ENCODE measurements around the gene PLA2G4E. TPM values are rescaled to one million over a fixed set of nuclear protein-coding genes. Genes with fewer than 3 reads are reported as not detected.

PLA2G4E gene
- total RNA-seq, 6 donors from 2014 or later, result 0.13 to 5.2 (median 1.1) TPM; not detected in 2

DNA sequence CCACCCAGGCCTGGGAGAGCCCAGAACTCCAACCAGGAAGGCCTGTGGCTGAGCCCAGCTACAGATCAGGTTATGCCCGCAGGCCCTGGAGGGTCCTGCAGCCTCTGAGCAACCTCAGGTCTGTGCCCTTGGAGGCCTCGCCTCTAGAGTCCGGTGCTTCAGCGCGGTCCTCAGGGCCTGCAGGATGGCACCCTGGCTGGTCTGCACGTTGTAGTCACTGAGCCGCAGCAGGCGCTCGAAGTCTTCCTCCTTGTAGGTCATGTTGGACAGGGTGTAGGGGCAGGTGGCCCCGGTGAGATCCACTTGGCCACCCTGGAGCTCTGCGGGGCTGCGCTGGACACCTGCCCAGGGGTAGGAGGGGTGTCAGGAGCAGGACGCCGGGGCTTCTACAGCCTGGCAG lies 47.8 kb upstream of the PLA2G4E start:
- H3K4me1 ChIP-seq, result peaks cover 0 to 20% (median 6%) of the 10 kb centered on the region in 4 donors
- H3K27me3 ChIP-seq, result no peaks in the 10 kb centered on the region
- no peak overlapping the region for H3K4me3 ChIP-seq
- H3K36me3 ChIP-seq, result no peaks in the 10 kb centered on the region
- H3K9me3 ChIP-seq, result no peaks in the 10 kb centered on the region
- H3K27ac ChIP-seq, result no peak overlapping the region
- TF ChIP-seq POLR2AphosphoS5 (IDR thresholded peaks at IDR 0.05) (no peak), POLR2A (IDR thresholded peaks at IDR 0.05) (no peak), EP300 (IDR thresholded peaks at IDR 0.05) (no peak)
- TF ChIP-seq, protein P1, sequence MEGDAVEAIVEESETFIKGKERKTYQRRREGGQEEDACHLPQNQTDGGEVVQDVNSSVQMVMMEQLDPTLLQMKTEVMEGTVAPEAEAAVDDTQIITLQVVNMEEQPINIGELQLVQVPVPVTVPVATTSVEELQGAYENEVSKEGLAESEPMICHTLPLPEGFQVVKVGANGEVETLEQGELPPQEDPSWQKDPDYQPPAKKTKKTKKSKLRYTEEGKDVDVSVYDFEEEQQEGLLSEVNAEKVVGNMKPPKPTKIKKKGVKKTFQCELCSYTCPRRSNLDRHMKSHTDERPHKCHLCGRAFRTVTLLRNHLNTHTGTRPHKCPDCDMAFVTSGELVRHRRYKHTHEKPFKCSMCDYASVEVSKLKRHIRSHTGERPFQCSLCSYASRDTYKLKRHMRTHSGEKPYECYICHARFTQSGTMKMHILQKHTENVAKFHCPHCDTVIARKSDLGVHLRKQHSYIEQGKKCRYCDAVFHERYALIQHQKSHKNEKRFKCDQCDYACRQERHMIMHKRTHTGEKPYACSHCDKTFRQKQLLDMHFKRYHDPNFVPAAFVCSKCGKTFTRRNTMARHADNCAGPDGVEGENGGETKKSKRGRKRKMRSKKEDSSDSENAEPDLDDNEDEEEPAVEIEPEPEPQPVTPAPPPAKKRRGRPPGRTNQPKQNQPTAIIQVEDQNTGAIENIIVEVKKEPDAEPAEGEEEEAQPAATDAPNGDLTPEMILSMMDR (IDR thresholded peaks at IDR 0.05), result no peak
- WGBS, 2 donors, result 85 to 100% methylated on average over 5 to 14 of the region's 14 CpGs
- DNase-seq (peak; percentile 18 to 69), ATAC-seq (ENCODE audit: low FRiP score in 2 of 2) (no peak)

DNA sequence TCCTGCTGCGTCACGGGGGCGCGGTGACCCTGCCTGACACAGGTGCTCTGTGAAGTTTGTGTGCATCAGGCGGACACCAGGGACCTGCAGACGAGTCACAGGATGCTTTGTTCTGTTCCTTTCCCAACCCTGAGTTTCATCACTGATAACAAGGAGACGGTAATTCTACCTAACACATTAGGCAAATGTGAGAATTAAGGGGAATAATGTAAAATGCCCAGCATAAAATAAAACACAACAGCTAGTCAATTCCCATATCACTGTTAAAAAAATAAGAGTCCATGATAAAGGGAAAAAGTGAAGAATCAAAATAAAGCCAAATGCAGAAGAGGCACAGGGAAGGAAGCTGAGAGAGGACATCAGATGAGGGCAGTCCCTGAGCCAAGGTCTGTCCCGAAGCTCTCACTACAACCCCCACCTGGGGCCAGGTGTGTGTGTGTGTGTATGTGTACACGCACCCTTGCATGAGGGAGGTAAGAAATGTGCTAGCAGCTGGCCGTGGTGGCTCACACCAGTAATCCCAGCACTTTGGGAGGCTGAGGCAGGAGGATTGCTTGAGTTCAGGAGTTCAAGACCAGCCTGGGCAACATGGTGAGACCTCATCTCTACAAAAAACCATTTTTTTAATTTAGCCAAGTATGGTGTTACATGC lies 46.0 kb upstream of the PLA2G4E start:
- Histone ChIP-seq H3K9me3 (no peaks in the 10 kb centered on the region), H3K4me1 (peaks cover 0 to 20% (median 6%) of the 10 kb centered on the region in 4 donors), H3K36me3 (no peaks in the 10 kb centered on the region), H3K27ac (no peak overlapping the region), H3K4me3 (no peak overlapping the region), H3K27me3 (no peaks in the 10 kb centered on the region)
- ATAC-seq (ENCODE audit: low FRiP score in 2 of 2) (no peak), DNase-seq (peak in 1 of 2 donors; percentile 44)
- WGBS, 2 donors, result 38 to 42% methylated on average over 10 of the region's 10 CpGs
- TF ChIP-seq EP300 (IDR thresholded peaks at IDR 0.05), result no peak
- TF ChIP-seq, protein P1 (IDR thresholded peaks at IDR 0.05), result no peak
- no peak for TF ChIP-seq POLR2AphosphoS5 (IDR thresholded peaks at IDR 0.05)
- no peak for TF ChIP-seq POLR2A (IDR thresholded peaks at IDR 0.05)

DNA sequence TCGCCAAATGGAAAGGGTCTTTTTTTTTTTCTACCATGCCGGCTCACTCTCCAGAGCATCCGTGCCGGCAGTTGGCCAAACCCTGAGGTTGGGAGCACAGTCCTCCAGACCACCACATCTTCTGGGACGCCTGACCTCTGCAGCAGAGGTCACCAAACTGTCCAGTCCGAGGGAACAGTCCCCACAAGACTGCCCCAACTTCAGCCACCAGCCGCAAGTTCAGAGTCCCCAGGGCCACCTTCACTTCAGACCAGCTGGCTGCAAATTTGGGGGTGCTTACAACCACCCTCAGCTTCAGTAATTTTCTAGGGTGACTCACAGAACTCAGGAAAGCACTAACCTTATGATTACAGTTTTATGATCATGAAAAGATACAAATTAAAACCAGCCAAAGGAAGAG lies 44.6 kb upstream of the PLA2G4E start:
- no peaks in the 10 kb centered on the region for H3K9me3 ChIP-seq
- no peaks in the 10 kb centered on the region for H3K36me3 ChIP-seq
- TF ChIP-seq POLR2AphosphoS5 (IDR thresholded peaks at IDR 0.05) (no peak), POLR2A (IDR thresholded peaks at IDR 0.05) (no peak), EP300 (IDR thresholded peaks at IDR 0.05) (no peak)
- TF ChIP-seq, protein P1 (IDR thresholded peaks at IDR 0.05), result no peak
- H3K27me3 ChIP-seq, result no peaks in the 10 kb centered on the region
- H3K4me3 ChIP-seq, result no peak overlapping the region
- peaks cover 0 to 20% (median 6%) of the 10 kb centered on the region in 4 donors for H3K4me1 ChIP-seq
- ATAC-seq (ENCODE audit: low FRiP score in 2 of 2) (no peak), DNase-seq (no peak)
- no peak overlapping the region for H3K27ac ChIP-seq
- 50 to 51% methylated on average over 5 to 7 of the region's 7 CpGs for WGBS, 2 donors

DNA sequence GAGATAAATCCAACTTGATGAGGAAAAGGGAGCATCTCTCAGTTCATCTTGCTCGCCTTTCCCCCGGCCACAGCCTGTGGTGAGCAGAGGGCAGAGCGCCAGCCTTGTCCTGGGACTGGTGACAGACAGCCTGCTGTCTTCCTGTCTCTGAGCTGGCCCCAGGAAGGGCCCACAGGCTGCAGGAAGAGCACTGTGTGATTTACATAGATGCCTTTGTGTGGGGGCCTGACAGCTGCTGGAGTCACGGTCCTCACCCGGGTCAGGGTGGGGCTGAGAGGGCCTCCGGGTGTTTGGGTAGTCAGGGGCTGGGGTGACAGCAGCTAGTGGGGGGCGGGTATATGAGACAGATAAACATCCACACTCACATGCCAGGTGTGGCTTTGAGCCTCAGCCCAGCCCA lies 44.2 kb upstream of the PLA2G4E start:
- no peak for TF ChIP-seq EP300 (IDR thresholded peaks at IDR 0.05)
- no peak for TF ChIP-seq POLR2AphosphoS5 (IDR thresholded peaks at IDR 0.05)
- no peak for TF ChIP-seq POLR2A (IDR thresholded peaks at IDR 0.05)
- TF ChIP-seq, protein P1 (IDR thresholded peaks at IDR 0.05), result no peak
- no peak overlapping the region for H3K27ac ChIP-seq
- 34 to 54% methylated on average over 7 of the region's 7 CpGs for WGBS, 2 donors
- H3K27me3 ChIP-seq, result no peaks in the 10 kb centered on the region
- no peaks in the 10 kb centered on the region for H3K9me3 ChIP-seq
- peaks cover 0 to 20% (median 8%) of the 10 kb centered on the region in 4 donors for H3K4me1 ChIP-seq
- no peak for DNase-seq
- no peak overlapping the region for H3K4me3 ChIP-seq
- no peaks in the 10 kb centered on the region for H3K36me3 ChIP-seq
- no peak for ATAC-seq (ENCODE audit: low FRiP score in 2 of 2)

DNA sequence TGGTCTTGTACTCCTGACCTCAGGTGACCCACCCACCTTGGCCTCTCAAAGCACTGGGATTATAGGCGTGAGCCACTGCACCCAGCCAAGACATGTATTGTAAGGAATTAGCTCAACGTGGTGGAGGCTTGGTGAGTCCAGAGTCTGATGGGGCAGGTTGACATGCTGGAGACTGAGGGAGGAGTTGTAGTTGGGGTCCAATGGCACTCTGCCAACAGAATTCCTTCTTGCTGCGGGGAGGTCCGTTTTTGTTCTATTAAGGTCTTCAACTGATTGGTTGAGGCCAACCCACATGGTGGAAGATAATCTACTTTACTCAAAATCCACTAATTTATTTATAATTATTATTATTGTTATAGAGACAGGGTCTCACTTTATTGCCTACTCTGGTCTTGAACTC lies 43.4 kb upstream of the PLA2G4E start:
- Histone ChIP-seq H3K36me3 (no peaks in the 10 kb centered on the region), H3K4me1 (peaks cover 0 to 25% (median 13%) of the 10 kb centered on the region in 4 donors), H3K9me3 (no peaks in the 10 kb centered on the region), H3K27me3 (no peaks in the 10 kb centered on the region), H3K4me3 (no peak overlapping the region), H3K27ac (no peak overlapping the region)
- 73 to 89% methylated on average over 4 of the region's 4 CpGs for WGBS, 2 donors
- TF ChIP-seq POLR2AphosphoS5 (IDR thresholded peaks at IDR 0.05) (no peak), POLR2A (IDR thresholded peaks at IDR 0.05) (no peak), EP300 (IDR thresholded peaks at IDR 0.05) (no peak)
- TF ChIP-seq, protein P1 (IDR thresholded peaks at IDR 0.05), result no peak
- ATAC-seq (ENCODE audit: low FRiP score in 2 of 2) (no peak), DNase-seq (no peak)
